ENCODE data around the gene NKAIN4. TPM values are rescaled to one million over a fixed set of nuclear protein-coding genes. Genes with fewer than 3 reads are reported as not detected.

Gene NKAIN4
- total RNA-seq, 1 donor from 2014 or later = not detected

GRCh38 chr20:63267691-63268090 lies 13.4 kb upstream of the NKAIN4 start:
- Histone ChIP-seq H3K27ac (replicated peaks) (no peak overlapping the region), H3K4me3 (no peak overlapping the region), H3K36me3 (no peaks in the 10 kb centered on the region), H3K4me1 (peaks cover 11% of the 10 kb centered on the region), H3K27me3 (ENCODE audit: low read depth) (peaks cover 59% of the 10 kb centered on the region), H3K9me3 (replicated peaks) (no peaks in the 10 kb centered on the region)
- intact Hi-C loops (cut with micrococcal nuclease) = no loop called here
- TF ChIP-seq, protein P1, sequence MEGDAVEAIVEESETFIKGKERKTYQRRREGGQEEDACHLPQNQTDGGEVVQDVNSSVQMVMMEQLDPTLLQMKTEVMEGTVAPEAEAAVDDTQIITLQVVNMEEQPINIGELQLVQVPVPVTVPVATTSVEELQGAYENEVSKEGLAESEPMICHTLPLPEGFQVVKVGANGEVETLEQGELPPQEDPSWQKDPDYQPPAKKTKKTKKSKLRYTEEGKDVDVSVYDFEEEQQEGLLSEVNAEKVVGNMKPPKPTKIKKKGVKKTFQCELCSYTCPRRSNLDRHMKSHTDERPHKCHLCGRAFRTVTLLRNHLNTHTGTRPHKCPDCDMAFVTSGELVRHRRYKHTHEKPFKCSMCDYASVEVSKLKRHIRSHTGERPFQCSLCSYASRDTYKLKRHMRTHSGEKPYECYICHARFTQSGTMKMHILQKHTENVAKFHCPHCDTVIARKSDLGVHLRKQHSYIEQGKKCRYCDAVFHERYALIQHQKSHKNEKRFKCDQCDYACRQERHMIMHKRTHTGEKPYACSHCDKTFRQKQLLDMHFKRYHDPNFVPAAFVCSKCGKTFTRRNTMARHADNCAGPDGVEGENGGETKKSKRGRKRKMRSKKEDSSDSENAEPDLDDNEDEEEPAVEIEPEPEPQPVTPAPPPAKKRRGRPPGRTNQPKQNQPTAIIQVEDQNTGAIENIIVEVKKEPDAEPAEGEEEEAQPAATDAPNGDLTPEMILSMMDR (IDR thresholded peaks at IDR 0.05; ENCODE audit: borderline replicate concordance) = no peak
- no peak for DNase-seq

DNA sequence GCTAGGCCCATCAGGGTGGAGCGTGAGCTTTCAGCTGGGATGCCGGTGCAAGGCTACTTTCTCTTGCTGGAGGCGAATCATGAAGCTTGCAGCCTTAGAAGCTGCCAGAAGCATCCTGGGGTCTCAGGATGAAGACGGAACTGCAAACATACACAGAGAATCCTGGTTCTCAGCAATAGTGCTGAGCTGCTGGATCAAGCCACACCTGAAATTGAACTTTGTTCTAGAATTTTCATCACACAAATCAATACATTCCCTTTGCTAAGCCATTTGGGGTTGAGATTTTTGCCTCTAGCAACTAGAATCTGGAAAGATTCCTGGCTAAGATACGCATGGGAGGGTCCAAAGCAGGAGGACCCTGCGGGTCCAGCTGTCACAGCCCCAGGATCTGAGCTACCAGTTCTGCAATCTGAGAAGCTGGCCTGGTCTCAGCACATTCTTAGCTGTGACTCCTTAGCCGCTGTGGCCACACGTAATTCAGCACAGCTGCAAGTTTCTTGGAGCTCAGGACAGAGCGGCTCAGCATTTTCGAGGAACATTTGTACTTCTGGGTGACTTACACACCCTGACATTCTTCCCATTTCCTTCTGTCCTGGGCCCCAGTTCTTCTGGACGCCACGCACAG lies 11.7 kb upstream of the NKAIN4 start:
- TF ChIP-seq, protein P1 (IDR thresholded peaks at IDR 0.05; ENCODE audit: borderline replicate concordance) = no peak
- H3K27me3 ChIP-seq (ENCODE audit: low read depth) = peaks cover 76% of the 10 kb centered on the region
- H3K4me3 ChIP-seq = no peak overlapping the region
- no peaks in the 10 kb centered on the region for H3K9me3 ChIP-seq (replicated peaks)
- no peak for DNase-seq
- H3K4me1 ChIP-seq = no peaks in the 10 kb centered on the region
- no peaks in the 10 kb centered on the region for H3K36me3 ChIP-seq
- intact Hi-C loops (cut with micrococcal nuclease) = no loop called here
- no peak overlapping the region for H3K27ac ChIP-seq (replicated peaks)

GRCh38 chr20:63264519-63264918 lies 10.3 kb upstream of the NKAIN4 start:
- Histone ChIP-seq H3K4me3 (no peak overlapping the region), H3K36me3 (no peaks in the 10 kb centered on the region), H3K4me1 (no peaks in the 10 kb centered on the region), H3K27me3 (ENCODE audit: low read depth) (peaks cover 91% of the 10 kb centered on the region), H3K27ac (replicated peaks) (no peak overlapping the region), H3K9me3 (replicated peaks) (no peaks in the 10 kb centered on the region)
- TF ChIP-seq, protein P1 (IDR thresholded peaks at IDR 0.05; ENCODE audit: borderline replicate concordance) = no peak
- no peak for DNase-seq
- intact Hi-C loops (cut with micrococcal nuclease) = no loop called here

- no peaks in the 10 kb centered on the region for H3K36me3 ChIP-seq
- intact Hi-C loops (cut with micrococcal nuclease) = no loop called here
- peaks cover 96% of the 10 kb centered on the region for H3K27me3 ChIP-seq (ENCODE audit: low read depth)
- TF ChIP-seq, protein P1 (IDR thresholded peaks at IDR 0.05; ENCODE audit: borderline replicate concordance) = no peak
- H3K4me1 ChIP-seq = no peaks in the 10 kb centered on the region
- DNase-seq = no peak
- H3K4me3 ChIP-seq = no peak overlapping the region
- no peak overlapping the region for H3K27ac ChIP-seq (replicated peaks)
- H3K9me3 ChIP-seq (replicated peaks) = no peaks in the 10 kb centered on the region
Measured at GRCh38 chr20:63264000-63264399, 9.7 kb upstream of the NKAIN4 start.

- H3K27me3 ChIP-seq (ENCODE audit: low read depth) = peaks cover 98% of the 10 kb centered on the region
- no peaks in the 10 kb centered on the region for H3K9me3 ChIP-seq (replicated peaks)
- H3K4me1 ChIP-seq = no peaks in the 10 kb centered on the region
- H3K36me3 ChIP-seq = no peaks in the 10 kb centered on the region
- TF ChIP-seq, protein P1 (IDR thresholded peaks at IDR 0.05; ENCODE audit: borderline replicate concordance) = no peak
- no peak for DNase-seq
- no peak overlapping the region for H3K27ac ChIP-seq (replicated peaks)
- no peak overlapping the region for H3K4me3 ChIP-seq
- intact Hi-C loops (cut with micrococcal nuclease) = no loop called here
Measured at GRCh38 chr20:63262836-63263235, 8.6 kb upstream of the NKAIN4 start.
